Liver (tissue), 9 donors: ENCODE measurements around the gene HSF4. TPM values are rescaled to one million over a fixed set of nuclear protein-coding genes. Genes with fewer than 3 reads are reported as not detected.

Experiments used
- DNase-seq: peaks from one replicate; pipeline ENCODE4 v3.0.0-alpha.2; 2017; ENCODE audit warnings: low spot score
- H3K27ac ChIP-seq, 2 donors: one replicate each; pipeline ENCODE4 v1.7.0; 2013; ENCODE audit warnings: inconsistent platforms in 2 of 2, low read length in 2 of 2, control low read depth in 1 of 2, low read depth in 1 of 2, mild to moderate bottlenecking in 1 of 2
- H3K27me3 ChIP-seq, 4 donors: one replicate each; pipeline versions ENCODE4 v1.6.1 to v1.7.0; 2013; ENCODE audit warnings: low read length in 3 of 4, inconsistent platforms in 1 of 4, mild to moderate bottlenecking in 1 of 4, moderate library complexity in 1 of 4; ENCODE audit not compliant: control insufficient read depth in 4 of 4, insufficient read depth in 4 of 4
- H3K36me3 ChIP-seq, 4 donors: one replicate each; pipeline versions ENCODE4 v1.6.1 to v1.7.0; 2013; ENCODE audit warnings: low read length in 3 of 4, mild to moderate bottlenecking in 3 of 4, low read depth in 1 of 4, moderate library complexity in 1 of 4; ENCODE audit not compliant: control insufficient read depth in 4 of 4, insufficient read depth in 3 of 4
- H3K4me1 ChIP-seq, 4 donors: one replicate each; pipeline versions ENCODE4 v1.6.1 to v1.7.0; 2013; ENCODE audit warnings: low read length in 3 of 4, mild to moderate bottlenecking in 3 of 4, moderate library complexity in 1 of 4; ENCODE audit not compliant: control insufficient read depth in 4 of 4, insufficient read depth in 4 of 4
- H3K4me3 ChIP-seq, 3 donors: one replicate each; pipeline versions ENCODE4 v1.6.1 to v1.7.0; 2013; ENCODE audit warnings: low read length in 3 of 3, control low read depth in 1 of 3, low read depth in 1 of 3, mild to moderate bottlenecking in 1 of 3
- H3K9ac ChIP-seq, 2 donors: one replicate each; pipeline ENCODE4 v1.7.0; 2013; ENCODE audit warnings: low read length in 2 of 2, mild to moderate bottlenecking in 2 of 2, moderate library complexity in 2 of 2, control low read depth in 1 of 2, low read depth in 1 of 2
- H3K9me3 ChIP-seq, 4 donors: one replicate each; pipeline versions ENCODE4 v1.6.1 to v1.7.0; 2013; ENCODE audit warnings: low read length in 3 of 4; ENCODE audit not compliant: control insufficient read depth in 4 of 4
- ATF3 ChIP-seq: IDR thresholded peaks from 2 replicates; pipeline ENCODE4 v1.6.1; 2016; ENCODE audit warnings: antibody characterized with exemption
- CTCF ChIP-seq: fragments of 150-350 bp; IDR thresholded peaks from 2 replicates; pipeline ENCODE4 v1.5.1; 2017; ENCODE audit warnings: improper control_type of control experiment, low read depth, low read length; ENCODE audit not compliant: missing input control
- EGR1 ChIP-seq, 2 donors: IDR thresholded peaks; 2 replicates each; pipeline ENCODE4 v1.6.1; 2016 to 2018; ENCODE audit warnings: antibody characterized with exemption in 2 of 2, low read depth in 2 of 2
- FOXA1 ChIP-seq: IDR thresholded peaks from 2 replicates; pipeline ENCODE4 v1.6.1; 2016; ENCODE audit warnings: antibody characterized with exemption
- FOXA2 ChIP-seq: IDR thresholded peaks from 2 replicates; pipeline ENCODE4 v1.6.1; 2016; ENCODE audit warnings: antibody characterized with exemption
- GABPA ChIP-seq, 2 donors: IDR thresholded peaks in 1 of 2; conservative IDR thresholded peaks in 1 of 2; 2 replicates each; pipeline ENCODE4 v1.6.1; 2016; ENCODE audit warnings: antibody characterized with exemption in 2 of 2, mild to moderate bottlenecking in 1 of 2, moderate library complexity in 1 of 2
- HNF4G ChIP-seq: IDR thresholded peaks from 2 replicates; pipeline ENCODE4 v1.6.1; 2016; ENCODE audit warnings: antibody characterized with exemption
- JUND ChIP-seq, 2 donors: IDR thresholded peaks; 2 replicates each; pipeline ENCODE4 v1.6.1; 2016; ENCODE audit warnings: antibody characterized with exemption in 2 of 2
- NR2F2 ChIP-seq: IDR thresholded peaks from 2 replicates; pipeline ENCODE4 v1.6.1; 2016; ENCODE audit warnings: antibody characterized with exemption
- REST ChIP-seq: IDR thresholded peaks from 2 replicates; pipeline ENCODE4 v1.6.1; 2016; ENCODE audit warnings: antibody characterized with exemption, mild to moderate bottlenecking
- RXRA ChIP-seq, 2 donors: IDR thresholded peaks; 2 replicates each; pipeline ENCODE4 v1.6.1; 2017 to 2018; ENCODE audit warnings: antibody characterized with exemption in 2 of 2, mild to moderate bottlenecking in 1 of 2
- TAF1 ChIP-seq: conservative IDR thresholded peaks from 2 replicates; pipeline ENCODE4 v1.6.1; 2016; ENCODE audit warnings: antibody characterized with exemption, mild to moderate bottlenecking
- WGBS: extraction: QIAGEN DNeasy Blood & Tissue Kit; methylation state at CpG from one replicate; pipeline ENCODE4 v1.1.7; 2013; 5-methylcytosine and 5-hydroxymethylcytosine counted together
- polyA plus RNA-seq, 2 donors: library from polyadenylated mRNA; stranded (reverse) in 1 of 2; unstranded in 1 of 2; fragments of 200-250 nt in 1 of 2; fragments of >200 nt in 1 of 2; fragmentation: Nextera tagmentation in 1 of 2; extraction: Ambion mirVana in 1 of 2; gene quantifications; one replicate each; pipeline versions ENCODE4 v1.2.1 to v1.2.3, GENCODE V29; 2013 to 2015
- total RNA-seq, 2 donors: library from RNA; depleted of rRNA; stranded (reverse); fragments of >200 nt; gene quantifications; one replicate each; pipeline ENCODE4 v1.2.3, GENCODE V29; 2014
- donor health status: healthy.
- donor health status: healthy.
- donor health status: healthy.
- donor health status: healthy.
- donor health status: healthy.

Gene HSF4
- total and polyA plus RNA-seq, 4 donors = 0.42 to 5.1 (median 4.3) TPM

- 48% methylated on average over 77 of the region's 77 CpGs for WGBS
These were observed 15.1 kb upstream of the HSF4 start for GRCh38 chr16:67149276-67150046.

GRCh38 chr16:67150047-67150832 is 14.3 kb upstream of the HSF4 start:
- DNase-seq = peak; percentile 58
- no peaks in the 10 kb centered on the region for H3K27me3 ChIP-seq
- no peak overlapping the region for H3K9ac ChIP-seq
- no peak for TF ChIP-seq TAF1
- TF ChIP-seq ATF3 = no peak
- TF ChIP-seq FOXA1 = no peak
- TF ChIP-seq RXRA (IDR thresholded peaks at IDR 0.05) = no peak
- TF ChIP-seq CTCF = no peak
- no peak for TF ChIP-seq NR2F2
- no peak for TF ChIP-seq HNF4G
- H3K36me3 ChIP-seq = peaks cover 14 to 34% (median 28%) of the 10 kb centered on the region in 4 donors
- peak overlapping the region in 2 of 3 donors; percentile 1 to 54 for H3K4me3 ChIP-seq
- no peaks in the 10 kb centered on the region for H3K9me3 ChIP-seq
- peak overlapping the region; percentile 61 to 79 for H3K27ac ChIP-seq
- peaks cover 6 to 15% (median 11%) of the 10 kb centered on the region in 4 donors for H3K4me1 ChIP-seq
- 8% methylated on average over 94 of the region's 94 CpGs for WGBS

More at GRCh38 chr16:67149276-67150046, 15.1 kb upstream of the HSF4 start:
- no peak overlapping the region for H3K9ac ChIP-seq
- no peak for TF ChIP-seq FOXA2
- no peak for TF ChIP-seq JUND (IDR thresholded peaks at IDR 0.05)
- peak; percentile 11 for TF ChIP-seq CTCF
- H3K4me1 ChIP-seq = peaks cover 3 to 13% (median 8%) of the 10 kb centered on the region in 4 donors
- H3K4me3 ChIP-seq = no peak overlapping the region
- H3K36me3 ChIP-seq = peaks cover 22 to 42% (median 36%) of the 10 kb centered on the region in 4 donors
- no peak for DNase-seq
- no peaks in the 10 kb centered on the region for H3K9me3 ChIP-seq
- no peak overlapping the region for H3K27ac ChIP-seq
- no peaks in the 10 kb centered on the region for H3K27me3 ChIP-seq

- Histone ChIP-seq H3K36me3 (peaks cover 9 to 27% (median 22%) of the 10 kb centered on the region in 4 donors), H3K4me3 (peak within 1 kb of the TSS in 2 of 3 donors; percentile 24 to 54), H3K4me1 (peaks cover 10 to 22% (median 16%) of the 10 kb centered on the region in 4 donors), H3K27me3 (no peaks in the 10 kb centered on the region), H3K9ac (no peak within 1 kb of the TSS), H3K27ac (peak within 1 kb of the TSS; percentile 61 to 79), H3K9me3 (no peaks in the 10 kb centered on the region)
- no peak for DNase-seq
- 3% methylated on average over 34 of the region's 34 CpGs for WGBS
- TF ChIP-seq GABPA (IDR thresholded peaks at IDR 0.05 in 1 of 2, conservative IDR thresholded peaks at IDR 0.05 in 1 of 2) (no peak), RXRA (IDR thresholded peaks at IDR 0.05) (no peak), EGR1 (IDR thresholded peaks at IDR 0.05; ENCODE audit: low read depth in 2 of 2) (no peak), REST (no peak)
These were observed 13.6 kb upstream of the HSF4 start, which contains the start of gene B3GNT9 for GRCh38 chr16:67150833-67151396. Gene B3GNT9, minus strand, starts transcription at chr16:67150998. Its CDS starts 513 bp downstream, at chr16:67150485.
